Stimulated activated memory B cell treated with anti-CD40 and anti-IgM and Interleukin-4, amounts not matched to agents 10 μg/mL and 1 μg/mL and 100 μg/mL, for 72 hours (primary cell): ENCODE measurements around the gene ZBED4.
"Not testable (repeated sequence)": the region's sequence is repeated elsewhere in the genome, so short reads cannot be mapped to it uniquely, and the experiment has no call there.

Experiments
- ATAC-seq: fragments of 150-1000 bp; cut with Tn5 transposase; 2 replicates; pipeline ENCODE4 v1.10.0; 2021
- H3K27ac Mint-ChIP-seq: one replicate; pipeline ENCODE4 v1.8.0; 2022; ENCODE audit warnings: mild to moderate bottlenecking, mixed read lengths
- H3K27me3 Mint-ChIP-seq: one replicate; pipeline ENCODE4 v1.8.0; 2022; ENCODE audit warnings: mixed read lengths
- H3K36me3 Mint-ChIP-seq: one replicate; pipeline ENCODE4 v1.8.0; 2022; ENCODE audit warnings: mixed read lengths
- H3K4me1 Mint-ChIP-seq: one replicate; pipeline ENCODE4 v1.8.0; 2022; ENCODE audit warnings: mixed read lengths
- H3K4me3 Mint-ChIP-seq: one replicate; pipeline ENCODE4 v1.8.0; 2022; ENCODE audit warnings: mild to moderate bottlenecking, moderate library complexity, mixed read lengths
- H3K9me3 Mint-ChIP-seq: one replicate; pipeline ENCODE4 v1.8.0; 2022; ENCODE audit warnings: mixed read lengths

The ZBED4 gene

GRCh38 chr22:49845241-49845640, 8.4 kb upstream of the ZBED4 start:
- Mint-ChIP-seq H3K36me3 (no peaks in the 10 kb centered on the region), H3K27ac (no peak overlapping the region), H3K4me3 (no peak overlapping the region), H3K27me3 (peaks cover 48% of the 10 kb centered on the region), H3K9me3 (no peaks in the 10 kb centered on the region), H3K4me1 (peaks cover 7% of the 10 kb centered on the region)
- ATAC-seq = no peak

GRCh38 chr22:49845666-49846459, 7.8 kb upstream of the ZBED4 start:
- no peak overlapping the region for H3K4me3 Mint-ChIP-seq
- H3K27ac Mint-ChIP-seq = no peak overlapping the region
- H3K4me1 Mint-ChIP-seq = peaks cover 8% of the 10 kb centered on the region
- H3K36me3 Mint-ChIP-seq = no peaks in the 10 kb centered on the region
- H3K9me3 Mint-ChIP-seq = no peaks in the 10 kb centered on the region
- H3K27me3 Mint-ChIP-seq = peaks cover 55% of the 10 kb centered on the region
- ATAC-seq = no peak

GRCh38 chr22:49847751-49848689, 5.6 kb upstream of the ZBED4 start:
- H3K27me3 Mint-ChIP-seq = peaks cover 67% of the 10 kb centered on the region
- no peaks in the 10 kb centered on the region for H3K9me3 Mint-ChIP-seq
- peaks cover 14% of the 10 kb centered on the region for H3K4me1 Mint-ChIP-seq
- no peak overlapping the region for H3K27ac Mint-ChIP-seq
- no peaks in the 10 kb centered on the region for H3K36me3 Mint-ChIP-seq
- peak overlapping the region; percentile 47 for H3K4me3 Mint-ChIP-seq
- ATAC-seq = no peak

GRCh38 chr22:49848690-49849160, 4.9 kb upstream of the ZBED4 start:
- peaks cover 67% of the 10 kb centered on the region for H3K27me3 Mint-ChIP-seq
- peaks cover 14% of the 10 kb centered on the region for H3K4me1 Mint-ChIP-seq
- no peaks in the 10 kb centered on the region for H3K36me3 Mint-ChIP-seq
- H3K4me3 Mint-ChIP-seq = peak overlapping the region; percentile 34
- H3K9me3 Mint-ChIP-seq = no peaks in the 10 kb centered on the region
- no peak for ATAC-seq
- no peak overlapping the region for H3K27ac Mint-ChIP-seq

GRCh38 chr22:49849161-49850020, 4.3 kb upstream of the ZBED4 start:
- Mint-ChIP-seq H3K9me3 (no peaks in the 10 kb centered on the region), H3K27me3 (peaks cover 67% of the 10 kb centered on the region), H3K36me3 (no peaks in the 10 kb centered on the region), H3K4me1 (peaks cover 16% of the 10 kb centered on the region), H3K27ac (no peak overlapping the region), H3K4me3 (peak overlapping the region; percentile 41)
- ATAC-seq = no peak

GRCh38 chr22:49850021-49850911, 3.4 kb upstream of the ZBED4 start:
- no peaks in the 10 kb centered on the region for H3K36me3 Mint-ChIP-seq
- H3K9me3 Mint-ChIP-seq = no peaks in the 10 kb centered on the region
- H3K27ac Mint-ChIP-seq = no peak overlapping the region
- H3K4me3 Mint-ChIP-seq = peak overlapping the region; percentile 41
- H3K27me3 Mint-ChIP-seq = peaks cover 61% of the 10 kb centered on the region
- no peak for ATAC-seq
- H3K4me1 Mint-ChIP-seq = peaks cover 24% of the 10 kb centered on the region

GRCh38 chr22:49850959-49851802, 2.5 kb upstream of the ZBED4 start:
- Mint-ChIP-seq H3K27ac (no peak overlapping the region), H3K36me3 (no peaks in the 10 kb centered on the region), H3K4me1 (peaks cover 33% of the 10 kb centered on the region), H3K4me3 (peak overlapping the region; percentile 35), H3K9me3 (no peaks in the 10 kb centered on the region), H3K27me3 (peaks cover 52% of the 10 kb centered on the region)
- ATAC-seq = no peak

- H3K9me3 Mint-ChIP-seq, ATAC-seq, H3K36me3 Mint-ChIP-seq: not testable (repeated sequence)
- Mint-ChIP-seq H3K4me3 (peak overlapping the region; percentile 75), H3K27me3 (peaks cover 38% of the 10 kb centered on the region), H3K4me1 (peaks cover 35% of the 10 kb centered on the region), H3K27ac (peak overlapping the region; percentile 42)
These were observed 1.1 kb upstream of the ZBED4 start for GRCh38 chr22:49852568-49852897.

GRCh38 chr22:49853981-49854831, 562 bp downstream of the ZBED4 start:
- H3K36me3 Mint-ChIP-seq = no peaks in the 10 kb centered on the region
- peak overlapping the region; percentile 96 for H3K4me3 Mint-ChIP-seq
- H3K27me3 Mint-ChIP-seq = peaks cover 26% of the 10 kb centered on the region
- peaks cover 47% of the 10 kb centered on the region for H3K4me1 Mint-ChIP-seq
- H3K9me3 Mint-ChIP-seq = no peaks in the 10 kb centered on the region
- H3K27ac Mint-ChIP-seq = peak overlapping the region; percentile 88
- ATAC-seq = peak; percentile 63

- Mint-ChIP-seq H3K27ac (no peak overlapping the region), H3K36me3 (no peaks in the 10 kb centered on the region), H3K4me3 (peak overlapping the region; percentile 96), H3K9me3 (no peaks in the 10 kb centered on the region), H3K4me1 (peaks cover 41% of the 10 kb centered on the region), H3K27me3 (peaks cover 17% of the 10 kb centered on the region)
- no peak for ATAC-seq
These were observed 1.7 kb downstream of the ZBED4 start for GRCh38 chr22:49855251-49855911.

GRCh38 chr22:49856343-49856742, 2.7 kb downstream of the ZBED4 start:
- H3K4me3 Mint-ChIP-seq = no peak overlapping the region
- peaks cover 8% of the 10 kb centered on the region for H3K27me3 Mint-ChIP-seq
- H3K27ac Mint-ChIP-seq = no peak overlapping the region
- no peaks in the 10 kb centered on the region for H3K9me3 Mint-ChIP-seq
- no peak for ATAC-seq
- H3K36me3 Mint-ChIP-seq = no peaks in the 10 kb centered on the region
- H3K4me1 Mint-ChIP-seq = peaks cover 44% of the 10 kb centered on the region
